HG02763 (cell line): Measurements from ENCODE around the gene HAAO.
"Not testable (repeated sequence)": the region's sequence is repeated elsewhere in the genome, so short reads cannot be mapped to it uniquely, and the experiment has no call there.

Experiments
- ATAC-seq: cut with Tn5 transposase; IDR thresholded peaks from one replicate; pipeline ENCODE4 v1.9.1; 2021; ENCODE audit warnings: mild to moderate bottlenecking, moderate library complexity; ENCODE audit not compliant: unreplicated experiment

The HAAO gene

GRCh38 chr2:42752816-42753813 lies 39.3 kb downstream of the HAAO start:
- no peak for ATAC-seq

- peak; percentile 54 for ATAC-seq
Observed at GRCh38 chr2:42752314-42752713, 40.1 kb downstream of the HAAO start.

DNA sequence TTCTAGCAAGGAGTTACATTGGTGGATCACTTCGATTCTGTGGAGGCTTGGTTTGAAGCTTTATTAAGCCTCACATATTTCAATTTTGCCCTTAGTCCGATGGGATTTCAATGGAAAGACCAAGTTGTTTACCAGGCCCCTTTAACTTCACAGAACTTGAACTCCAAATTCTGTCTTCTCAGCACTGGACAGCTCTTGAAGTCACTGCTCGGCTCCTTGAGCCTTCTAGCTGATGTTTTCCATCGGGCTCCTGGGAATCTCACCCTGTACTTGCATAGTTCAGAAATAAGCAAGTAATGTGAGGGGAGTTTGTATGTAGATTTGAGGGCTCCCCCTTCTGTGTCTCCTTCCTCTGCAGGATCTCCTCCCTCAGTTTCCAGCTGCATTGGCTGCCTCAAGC lies 43.5 kb downstream of the HAAO start:
- ATAC-seq: no peak

- ATAC-seq: no peak
Observed at GRCh38 chr2:42747422-42747821, 45.0 kb downstream of the HAAO start.

DNA sequence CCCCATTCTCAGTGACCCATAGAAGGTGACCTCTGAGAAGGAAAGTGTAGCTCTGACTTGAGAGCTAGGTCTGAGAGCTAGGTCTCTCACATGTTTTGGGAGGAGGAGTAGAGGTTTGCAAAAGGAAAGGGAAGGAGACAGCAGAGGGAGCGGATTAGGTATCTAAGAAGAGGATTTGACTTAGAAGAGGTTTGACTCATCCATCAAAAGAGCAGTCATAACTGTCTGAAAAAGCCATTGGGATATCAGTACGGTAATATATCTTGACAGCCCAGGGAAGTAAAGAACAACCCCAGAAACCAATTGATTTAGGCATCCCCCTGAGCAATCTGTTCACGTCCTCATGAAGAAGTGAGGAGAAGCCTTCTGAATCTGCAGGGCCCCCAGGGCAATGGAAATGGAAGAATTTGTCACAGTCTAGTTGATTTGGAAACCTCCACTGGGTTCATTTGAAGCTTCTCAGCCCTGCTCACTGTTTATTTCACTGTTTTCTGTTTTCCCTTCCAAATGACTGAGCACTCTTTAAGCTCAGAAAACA lies 47.8 kb downstream of the HAAO start:
- no peak for ATAC-seq

- no peak for ATAC-seq
Observed at GRCh38 chr2:42743659-42743990, 48.8 kb downstream of the HAAO start.

- ATAC-seq: no peak
Observed at GRCh38 chr2:42742740-42743658, 49.4 kb downstream of the HAAO start.

DNA sequence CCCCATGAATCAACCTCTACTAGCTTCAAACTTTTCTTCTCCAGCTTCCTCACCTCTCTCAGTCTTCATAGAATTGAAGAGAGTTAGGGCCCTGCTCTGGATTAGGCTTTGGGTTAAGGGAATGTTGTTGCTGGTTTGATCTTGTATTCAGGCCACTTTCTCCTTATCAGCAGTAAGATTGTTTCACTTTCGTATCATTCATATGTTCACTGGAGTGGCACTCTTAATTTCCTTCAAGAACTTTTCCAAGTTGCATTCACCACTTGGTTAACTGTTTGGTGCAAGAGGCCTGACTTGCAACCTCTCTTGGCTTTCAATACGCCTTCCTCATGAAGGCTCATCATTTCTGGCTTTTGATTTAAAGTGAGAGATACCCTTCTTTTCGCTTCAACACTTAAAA lies 51.2 kb downstream of the HAAO start:
- no peak for ATAC-seq

- ATAC-seq: no peak
Observed at GRCh38 chr2:42736598-42737322, 55.6 kb downstream of the HAAO start.

DNA sequence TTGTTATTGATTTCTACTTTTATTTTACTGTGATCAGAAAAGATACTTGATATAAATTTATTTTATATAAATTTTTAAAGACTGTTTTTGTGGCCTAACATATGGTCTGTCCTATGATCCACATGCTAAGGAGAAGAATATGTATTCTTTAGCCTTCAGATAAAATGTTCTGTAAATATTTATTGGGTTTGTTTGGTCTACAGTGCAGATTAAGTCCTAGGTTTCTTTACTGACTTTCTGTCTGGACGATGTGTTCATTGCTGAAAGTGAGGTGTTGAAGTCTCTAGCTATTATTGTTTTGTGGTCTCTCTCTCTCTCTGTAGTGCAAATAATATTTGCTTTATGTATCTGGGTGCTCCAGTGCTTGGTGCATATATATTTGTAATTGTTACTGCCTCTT lies 58.5 kb downstream of the HAAO start:
- ATAC-seq: no peak

- not testable (repeated sequence) for ATAC-seq
Observed at GRCh38 chr2:42731316-42731715, 61.1 kb downstream of the HAAO start.

- no peak for ATAC-seq
Observed at GRCh38 chr2:42726680-42727079, 65.7 kb downstream of the HAAO start.

DNA sequence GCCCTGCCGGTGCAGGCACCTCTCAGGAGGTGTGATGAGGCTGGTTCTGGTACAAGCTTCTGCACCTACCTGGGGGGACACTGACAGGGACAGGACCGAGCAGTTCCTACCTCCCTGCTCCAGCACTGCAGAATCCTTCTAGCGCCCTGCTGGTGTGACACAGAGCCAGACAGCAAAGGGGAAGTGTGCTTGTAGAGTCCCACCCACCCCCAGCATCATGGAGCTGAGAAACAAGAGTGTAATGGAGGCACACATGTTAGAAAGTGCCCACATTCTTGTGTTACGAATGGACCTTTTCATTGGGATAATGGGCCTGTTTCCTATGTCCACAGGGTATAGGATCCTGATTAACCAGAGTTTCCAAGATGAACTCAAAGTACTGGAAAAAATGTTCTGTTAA lies 66.7 kb downstream of the HAAO start:
- ATAC-seq: no peak

DNA sequence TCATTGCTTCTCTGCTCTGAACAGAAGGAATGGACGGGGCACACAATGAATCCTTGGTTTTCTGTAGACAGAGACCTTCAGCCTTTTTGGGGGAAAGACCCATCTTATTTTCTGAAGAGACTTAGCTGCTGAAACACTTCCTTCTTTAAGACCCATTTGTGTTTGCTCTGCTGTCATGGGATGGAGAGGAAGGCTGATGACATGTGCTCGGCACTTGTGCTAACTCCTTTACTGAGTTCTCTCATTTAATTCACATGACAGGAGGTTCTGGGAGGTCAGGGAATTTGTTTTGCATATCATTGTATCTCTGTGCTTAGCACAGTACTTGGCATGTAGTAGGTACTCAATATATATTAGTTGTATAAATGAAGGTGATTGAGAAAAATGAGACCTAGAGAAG lies 67.5 kb downstream of the HAAO start:
- no peak for ATAC-seq

DNA sequence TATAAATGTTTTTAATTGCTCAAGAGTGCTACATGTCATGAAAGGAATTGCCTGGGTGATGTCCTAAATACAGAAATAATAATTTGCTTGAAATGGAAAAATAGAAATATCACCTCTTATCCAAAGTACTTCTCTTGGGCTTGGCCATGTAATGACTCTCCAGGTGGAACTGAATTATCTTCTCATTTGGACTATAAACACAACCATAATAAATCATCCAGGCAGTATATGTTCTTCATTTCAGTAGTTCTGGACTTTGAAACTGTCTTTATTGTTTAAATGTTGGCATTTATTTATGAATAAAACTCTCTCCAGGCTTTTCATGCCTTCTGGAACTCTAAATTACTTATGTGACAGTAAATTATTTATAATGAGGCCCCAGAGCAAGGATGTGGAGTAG lies 68.9 kb downstream of the HAAO start:
- ATAC-seq: no peak

- peak; percentile 91 for ATAC-seq
Observed at GRCh38 chr2:42722320-42723190, 69.8 kb downstream of the HAAO start.

- no peak for ATAC-seq
Observed at GRCh38 chr2:42721898-42722297, 70.5 kb downstream of the HAAO start.
